Ovary (tissue), 9 donors: ENCODE results near the gene B3GALT5. TPM values are rescaled to one million over a fixed set of nuclear protein-coding genes. Genes with fewer than 3 reads are reported as not detected.

Experiments used
- DNase-seq, 5 donors: peaks; one replicate each; pipeline ENCODE4 v3.0.0-alpha.2; 2019 to 2020
- H3K27ac ChIP-seq, 2 donors: fragments of 200-600 bp; one replicate each; pipeline versions ENCODE4 v1.5.1 to v1.8.0; 2019 to 2022
- H3K27me3 ChIP-seq: fragments of 200-600 bp; one replicate; pipeline ENCODE4 v1.8.0; 2022
- H3K36me3 ChIP-seq: fragments of 200-600 bp; sonication (generic); one replicate; pipeline ENCODE4 v1.5.1; 2019
- H3K4me1 ChIP-seq: one replicate; pipeline ENCODE4 v1.8.1; 2013; ENCODE audit warnings: mild to moderate bottlenecking, moderate library complexity; ENCODE audit not compliant: insufficient read depth
- H3K4me3 ChIP-seq: fragments of 200-600 bp; sonication (generic); one replicate; pipeline ENCODE4 v1.5.1; 2017
- H3K9me3 ChIP-seq, 2 donors: fragments of 200-600 bp in 1 of 2; sonication (generic) in 1 of 2; one replicate each; pipeline versions ENCODE4 v1.5.1 to v1.8.1; 2013 to 2019; ENCODE audit warnings: mild to moderate bottlenecking in 1 of 2, moderate library complexity in 1 of 2
- EP300 ChIP-seq: sonication (generic); formaldehyde crosslinking; IDR thresholded peaks from one replicate; pipeline ENCODE4 v1.6.1; 2017; ENCODE audit warnings: antibody characterized with exemption
- POLR2A ChIP-seq: fragments of 450-650 bp; IDR thresholded peaks from one replicate; pipeline ENCODE4 v1.6.1; 2017; ENCODE audit warnings: antibody characterized with exemption, mild to moderate bottlenecking, moderate library complexity
- WGBS, 3 donors: extraction: QIAGEN DNeasy Blood & Tissue Kit in 1 of 3; methylation state at CpG; one replicate each; pipeline versions ENCODE4 v1.1.5 to v1.1.7; 2013 to 2017; 5-methylcytosine and 5-hydroxymethylcytosine counted together
- intact Hi-C, 4 donors: fragments of 100-400 bp; cut with DNase I; formaldehyde crosslinking; loops; one replicate each; pipeline versions ENCODE4 v1.11.0 to v1.15.1; 2022 to 2023
- polyA plus RNA-seq, 2 donors: library from polyadenylated mRNA; stranded (reverse); fragments of 200-250 nt in 1 of 2; fragments of 350-450 nt in 1 of 2; fragmentation: Illumina TruSeq in 1 of 2; extraction: RNeasy Lipid Tissue Mini Kit (QIAGEN cat#74804) in 1 of 2; gene quantifications; one replicate each; pipeline ENCODE4 v1.2.3, GENCODE V29; 2013 to 2014
- total RNA-seq, 7 donors: library from RNA; depleted of rRNA in 2 of 7; stranded (reverse); fragments of >200 nt in 2 of 7; fragmentation: NEBNext Ultra II Directional in 3 of 7; extraction: Animal tissue kit (Norgen Biotek cat#: 25700) in 3 of 7; gene quantifications; one replicate each; pipeline versions ENCODE4 v1.1.0 to v1.2.4, GENCODE V29; 2016 to 2023
- TF ChIP-seq, protein P1 (sequence below), 3 donors: fragments of 450-650 bp in 2 of 3; fragments of 200-600 bp in 1 of 3; IDR thresholded peaks; one replicate each; pipeline versions ENCODE4 v1.5.1 to v1.8.0; 2016 to 2022; ENCODE audit warnings: antibody characterized with exemption in 3 of 3, mild to moderate bottlenecking in 1 of 3
- donor health status: DM: no; HTN: no; CAD: no; lungs with moderate emphysema.
- donor health status: DM: no; HTN: no; CAD: no.
- donor health status: Bipolar disorder and iron deficiency.
- donor health status: DM: yes; HTN: yes; CAD: no.
- donor health status: DM: no; HTN: no; CAD: no.
- donor health status: DM: yes; HTN: yes; CAD: no.

Gene B3GALT5
- total and polyA plus RNA-seq, 9 donors: 0.12 to 1.8 (median 0.62) TPM

DNA sequence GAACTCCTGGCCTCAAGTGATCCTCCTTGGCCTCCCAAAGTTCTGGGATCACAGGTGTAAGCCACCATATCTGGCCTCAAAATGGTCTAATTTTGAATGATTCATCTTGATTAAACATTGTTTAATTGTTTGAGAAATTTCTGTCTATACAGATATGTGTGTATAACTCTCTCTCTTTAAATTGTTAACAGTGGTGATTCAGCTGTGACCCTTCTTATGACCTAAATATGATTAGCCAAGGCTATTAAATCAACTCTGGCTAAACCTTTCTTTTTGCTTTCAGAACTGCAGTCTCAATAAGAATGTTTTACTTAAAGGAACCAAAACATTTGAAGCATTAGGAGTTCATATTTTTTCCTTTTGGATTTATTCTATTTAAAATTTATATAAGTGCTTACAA, 19.2 kb upstream of the B3GALT5 start:
- no peaks in the 10 kb centered on the region for H3K4me1 ChIP-seq
- H3K9me3 ChIP-seq: no peaks in the 10 kb centered on the region
- TF ChIP-seq, protein P1, sequence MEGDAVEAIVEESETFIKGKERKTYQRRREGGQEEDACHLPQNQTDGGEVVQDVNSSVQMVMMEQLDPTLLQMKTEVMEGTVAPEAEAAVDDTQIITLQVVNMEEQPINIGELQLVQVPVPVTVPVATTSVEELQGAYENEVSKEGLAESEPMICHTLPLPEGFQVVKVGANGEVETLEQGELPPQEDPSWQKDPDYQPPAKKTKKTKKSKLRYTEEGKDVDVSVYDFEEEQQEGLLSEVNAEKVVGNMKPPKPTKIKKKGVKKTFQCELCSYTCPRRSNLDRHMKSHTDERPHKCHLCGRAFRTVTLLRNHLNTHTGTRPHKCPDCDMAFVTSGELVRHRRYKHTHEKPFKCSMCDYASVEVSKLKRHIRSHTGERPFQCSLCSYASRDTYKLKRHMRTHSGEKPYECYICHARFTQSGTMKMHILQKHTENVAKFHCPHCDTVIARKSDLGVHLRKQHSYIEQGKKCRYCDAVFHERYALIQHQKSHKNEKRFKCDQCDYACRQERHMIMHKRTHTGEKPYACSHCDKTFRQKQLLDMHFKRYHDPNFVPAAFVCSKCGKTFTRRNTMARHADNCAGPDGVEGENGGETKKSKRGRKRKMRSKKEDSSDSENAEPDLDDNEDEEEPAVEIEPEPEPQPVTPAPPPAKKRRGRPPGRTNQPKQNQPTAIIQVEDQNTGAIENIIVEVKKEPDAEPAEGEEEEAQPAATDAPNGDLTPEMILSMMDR (IDR thresholded peaks at IDR 0.05): no peak
- no peak for TF ChIP-seq POLR2A
- no peak for TF ChIP-seq EP300
- DNase-seq: no peak
- H3K27me3 ChIP-seq: no peaks in the 10 kb centered on the region
- intact Hi-C loops: no loop called here
- H3K36me3 ChIP-seq: no peaks in the 10 kb centered on the region
- H3K27ac ChIP-seq: no peak overlapping the region
- H3K4me3 ChIP-seq: no peak overlapping the region

DNA sequence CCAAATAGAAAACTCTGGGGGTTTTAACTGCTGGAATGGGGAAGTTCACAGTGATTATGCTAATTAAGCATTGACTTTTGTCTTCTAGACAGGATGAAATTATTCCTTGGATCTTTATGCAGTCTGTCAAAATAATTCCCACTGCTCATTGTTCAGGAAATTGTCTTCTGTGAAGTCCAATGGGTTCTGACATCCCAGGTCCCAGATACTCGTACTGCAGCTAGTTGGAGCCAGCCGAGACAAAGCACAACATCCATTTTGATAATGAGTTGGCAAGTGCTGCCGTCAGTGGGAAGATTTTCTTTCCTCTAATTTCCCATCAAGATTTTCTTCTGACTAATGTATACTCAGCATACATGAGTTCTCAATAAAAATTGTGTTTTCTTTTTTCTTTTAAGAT, 17.3 kb upstream of the B3GALT5 start:
- Histone ChIP-seq H3K36me3 (no peaks in the 10 kb centered on the region), H3K4me3 (no peak overlapping the region), H3K4me1 (no peaks in the 10 kb centered on the region), H3K27ac (no peak overlapping the region), H3K9me3 (no peaks in the 10 kb centered on the region), H3K27me3 (no peaks in the 10 kb centered on the region)
- intact Hi-C loops: no loop called here
- 34 to 45% (median 39%) methylated on average over 3 of the region's 3 CpGs for WGBS, 3 donors
- DNase-seq: no peak
- no peak for TF ChIP-seq EP300
- TF ChIP-seq, protein P1 (IDR thresholded peaks at IDR 0.05): no peak
- TF ChIP-seq POLR2A: no peak

DNA sequence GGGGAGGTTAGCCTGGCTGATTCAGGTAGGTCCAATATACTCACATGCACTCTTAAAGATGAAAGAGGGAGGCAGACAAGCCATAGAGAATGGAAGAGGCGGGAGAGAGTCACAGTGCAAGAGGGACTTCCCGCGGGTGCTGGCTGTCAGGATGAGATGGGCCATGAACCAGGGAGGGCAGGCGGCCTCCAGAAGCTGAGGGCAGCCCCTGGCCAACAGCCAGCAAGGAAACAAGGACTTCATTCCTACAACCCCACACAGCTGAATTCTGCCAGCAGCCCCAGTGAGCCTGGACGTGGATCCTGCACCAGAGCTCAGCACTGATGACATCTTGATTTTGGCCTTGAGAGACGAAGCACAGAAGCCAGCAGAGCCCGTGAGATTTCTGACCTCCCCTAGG, 15.1 kb upstream of the B3GALT5 start:
- no peaks in the 10 kb centered on the region for H3K9me3 ChIP-seq
- intact Hi-C loops: no loop called here
- no peaks in the 10 kb centered on the region for H3K36me3 ChIP-seq
- no peaks in the 10 kb centered on the region for H3K27me3 ChIP-seq
- no peaks in the 10 kb centered on the region for H3K4me1 ChIP-seq
- H3K4me3 ChIP-seq: no peak overlapping the region
- no peak for DNase-seq
- TF ChIP-seq POLR2A (no peak), EP300 (no peak)
- TF ChIP-seq, protein P1 (IDR thresholded peaks at IDR 0.05): no peak
- H3K27ac ChIP-seq: no peak overlapping the region
- WGBS, 3 donors: 20 to 46% (median 27%) methylated on average over 7 of the region's 7 CpGs

DNA sequence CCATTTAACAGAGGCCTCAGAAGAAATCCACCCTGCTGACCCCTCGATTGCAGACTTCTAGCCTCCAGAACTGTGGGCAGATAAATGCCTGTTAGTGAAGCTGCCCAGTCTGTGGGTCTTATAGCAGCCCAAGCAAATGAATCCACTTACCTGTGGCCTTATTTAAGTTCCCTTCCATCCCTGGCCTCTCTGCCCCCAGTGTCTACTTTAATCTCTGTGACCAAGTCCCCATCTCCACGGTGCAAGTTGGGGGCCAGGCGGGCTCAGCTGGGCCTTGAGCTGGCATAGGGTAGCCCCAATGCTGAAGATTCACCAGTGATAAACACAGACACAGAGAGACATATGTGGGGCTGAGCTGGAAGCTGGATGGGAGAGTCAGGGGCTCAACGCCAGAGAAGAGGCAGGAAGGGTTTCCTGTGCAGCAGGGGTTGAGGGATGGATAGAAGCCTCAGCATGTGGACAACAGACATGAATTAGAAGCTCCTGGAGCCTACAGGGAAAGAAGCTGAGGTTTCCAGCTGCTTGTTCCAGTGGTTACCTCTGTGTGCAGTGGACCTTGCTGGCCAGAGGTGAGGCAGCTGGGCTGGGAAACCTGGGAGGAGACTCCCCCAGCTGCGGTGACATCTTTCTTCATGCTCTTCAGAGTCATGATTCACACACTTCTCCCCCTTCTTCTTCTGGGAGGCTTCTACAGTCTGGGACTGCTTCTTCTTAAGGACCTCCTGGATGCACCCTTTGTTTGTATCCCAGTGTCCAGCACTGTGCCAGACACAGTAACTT, 13.4 kb upstream of the B3GALT5 start:
- TF ChIP-seq, protein P1 (IDR thresholded peaks at IDR 0.05): no peak
- TF ChIP-seq EP300 (no peak), POLR2A (no peak)
- H3K4me3 ChIP-seq: no peak overlapping the region
- H3K36me3 ChIP-seq: no peaks in the 10 kb centered on the region
- DNase-seq: no peak
- H3K27me3 ChIP-seq: no peaks in the 10 kb centered on the region
- WGBS, 3 donors: 81 to 91% (median 87%) methylated on average over 5 of the region's 5 CpGs
- no peaks in the 10 kb centered on the region for H3K9me3 ChIP-seq
- no peaks in the 10 kb centered on the region for H3K4me1 ChIP-seq
- intact Hi-C loops: no loop called here
- H3K27ac ChIP-seq: no peak overlapping the region
